ENCODE results near the gene CUL9.
A peak's percentile ranks its signal among the peaks of the same experiment; 100 is the strongest.

The CUL9 gene

DNA sequence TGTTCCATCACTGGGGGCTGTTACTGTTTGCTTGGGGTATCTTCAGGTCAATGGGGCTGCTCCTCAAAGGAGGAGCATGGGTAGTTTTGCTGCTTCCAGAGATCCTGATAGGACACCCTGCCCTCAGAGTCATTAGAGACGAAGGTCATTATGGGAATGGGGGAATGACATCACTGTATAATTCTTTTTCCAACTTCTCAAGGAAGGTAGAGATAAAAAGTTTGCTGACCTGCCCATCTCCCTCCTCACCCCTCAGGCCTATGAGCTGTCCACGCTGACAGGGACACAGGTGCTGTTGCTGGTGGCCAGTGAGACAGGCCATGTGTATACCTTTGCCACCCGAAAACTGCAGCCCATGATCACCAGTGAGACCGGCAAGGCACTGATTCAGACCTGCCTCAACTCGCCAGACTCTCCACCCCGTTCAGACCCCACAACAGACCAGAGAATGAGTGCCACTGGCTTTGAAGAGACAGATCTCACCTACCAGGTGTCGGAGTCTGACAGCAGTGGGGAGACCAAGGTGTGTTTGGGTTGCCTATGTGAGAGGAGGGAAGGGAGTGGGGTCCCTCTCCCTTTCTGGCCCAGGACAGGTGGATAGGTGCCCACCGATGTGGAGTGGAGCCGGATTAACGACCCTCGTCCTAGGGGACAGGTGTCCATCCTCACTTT lies 8.3 kb upstream of the CUL9 start:
- DNase-seq = peak in 1 of 2 experiments; percentile 55

DNA sequence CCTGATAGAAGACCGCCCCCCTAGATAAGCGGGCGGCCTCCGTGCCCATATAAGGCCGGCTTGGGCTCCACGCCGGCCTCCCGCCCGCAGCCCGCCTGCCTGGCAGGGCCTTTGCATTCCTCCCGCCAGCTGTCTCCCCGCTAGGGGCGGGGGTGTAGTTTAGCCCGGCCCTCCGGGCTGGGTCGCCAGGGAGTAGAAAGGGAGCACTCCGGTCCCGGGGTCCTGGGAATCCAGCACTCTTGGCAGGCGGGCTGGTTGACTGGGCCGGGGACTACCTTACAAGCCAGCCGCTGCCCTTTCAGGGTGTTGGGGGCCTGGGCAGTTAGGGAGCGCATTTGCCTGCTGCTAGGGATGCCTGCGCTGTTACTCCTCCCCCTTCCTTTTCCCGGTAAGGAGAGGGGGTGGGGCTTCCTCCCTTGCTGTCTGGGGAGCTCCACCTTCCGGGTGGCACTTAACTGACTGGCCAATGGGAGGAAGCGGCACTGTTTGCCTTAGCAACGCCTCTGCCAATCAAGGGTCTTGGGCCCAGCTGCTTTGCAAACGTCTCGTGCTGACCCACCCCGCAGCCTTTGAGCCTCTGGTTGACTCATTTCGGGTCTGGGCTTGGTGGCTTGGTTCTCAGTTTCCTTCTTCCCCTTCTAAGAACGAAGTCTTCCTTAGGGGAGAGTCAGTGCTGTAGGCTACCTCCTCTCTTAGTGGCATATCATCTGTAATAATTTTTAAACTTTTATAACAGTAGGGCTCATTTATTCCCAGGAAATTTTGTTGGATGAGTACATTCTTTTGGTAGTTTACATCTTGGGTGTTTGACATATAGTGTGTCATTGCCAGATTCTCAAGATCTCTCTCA lies 7.5 kb upstream of the CUL9 start:
- peak; percentile 97 to 99 for DNase-seq

DNA sequence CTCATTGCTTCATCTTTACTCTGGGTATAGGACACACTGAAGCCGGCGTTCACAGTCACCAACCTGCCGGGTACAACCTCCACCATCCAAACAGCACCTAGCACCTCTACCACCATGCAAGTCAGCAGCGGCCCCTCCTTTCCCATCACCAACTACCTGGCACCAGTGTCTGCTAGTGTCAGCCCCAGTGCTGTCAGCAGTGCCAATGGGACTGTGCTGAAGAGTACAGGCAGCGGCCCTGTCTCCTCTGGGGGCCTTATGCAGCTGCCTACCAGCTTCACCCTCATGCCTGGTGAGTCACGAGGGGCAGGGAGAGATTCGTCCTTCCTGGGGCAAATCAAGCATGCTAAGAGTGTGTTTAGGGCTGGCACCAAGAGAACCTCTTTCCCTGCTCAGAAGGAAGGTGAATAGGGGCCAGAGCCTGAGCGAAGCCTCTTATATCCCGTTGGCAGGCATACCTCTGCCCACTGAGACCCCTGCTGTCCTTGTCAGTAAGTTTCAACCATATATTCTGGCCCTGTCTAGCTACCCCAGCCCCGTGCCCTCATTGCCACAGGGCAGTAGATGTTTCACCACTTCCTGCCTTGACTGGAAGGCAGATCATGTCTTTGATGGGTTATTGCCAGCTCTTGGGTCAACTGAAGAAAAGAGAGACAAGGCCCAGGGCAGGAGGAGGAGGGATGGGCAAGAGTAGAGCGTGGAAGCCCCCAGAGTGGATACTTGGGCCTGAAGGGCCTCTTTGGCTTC lies 6.1 kb upstream of the CUL9 start:
- DNase-seq = no peak

DNA sequence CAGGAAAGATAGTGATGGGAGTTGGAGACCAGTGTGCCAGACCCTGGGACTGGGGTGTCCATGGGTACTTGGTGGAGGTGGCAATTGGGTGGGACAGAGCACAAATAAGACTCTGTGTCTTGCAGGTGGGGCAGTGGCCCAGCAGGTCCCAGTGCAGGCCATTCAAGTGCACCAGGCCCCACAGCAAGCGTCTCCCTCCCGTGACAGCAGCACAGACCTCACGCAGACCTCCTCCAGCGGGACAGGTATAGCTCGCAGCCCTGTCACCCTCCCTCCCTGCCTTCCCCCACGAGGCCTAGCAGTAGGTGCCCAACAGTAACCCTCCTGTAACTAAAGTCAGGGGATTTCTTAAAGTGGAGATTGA lies 5.6 kb upstream of the CUL9 start:
- no peak for DNase-seq

DNA sequence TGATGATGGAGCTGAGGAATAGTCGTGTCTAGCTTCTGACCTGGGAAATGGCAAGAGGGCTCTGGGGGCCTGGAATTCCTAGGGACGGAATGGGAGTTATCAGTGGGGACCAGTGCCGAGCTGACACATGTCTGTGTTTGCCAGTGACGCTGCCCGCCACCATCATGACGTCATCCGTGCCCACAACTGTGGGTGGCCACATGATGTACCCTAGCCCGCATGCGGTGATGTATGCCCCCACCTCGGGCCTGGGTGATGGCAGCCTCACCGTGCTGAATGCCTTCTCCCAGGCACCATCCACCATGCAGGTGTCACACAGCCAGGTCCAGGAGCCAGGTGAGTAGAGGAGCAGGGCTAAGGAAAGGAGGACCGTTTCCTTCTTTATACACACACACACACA lies 3.8 kb upstream of the CUL9 start:
- DNase-seq = no peak

DNA sequence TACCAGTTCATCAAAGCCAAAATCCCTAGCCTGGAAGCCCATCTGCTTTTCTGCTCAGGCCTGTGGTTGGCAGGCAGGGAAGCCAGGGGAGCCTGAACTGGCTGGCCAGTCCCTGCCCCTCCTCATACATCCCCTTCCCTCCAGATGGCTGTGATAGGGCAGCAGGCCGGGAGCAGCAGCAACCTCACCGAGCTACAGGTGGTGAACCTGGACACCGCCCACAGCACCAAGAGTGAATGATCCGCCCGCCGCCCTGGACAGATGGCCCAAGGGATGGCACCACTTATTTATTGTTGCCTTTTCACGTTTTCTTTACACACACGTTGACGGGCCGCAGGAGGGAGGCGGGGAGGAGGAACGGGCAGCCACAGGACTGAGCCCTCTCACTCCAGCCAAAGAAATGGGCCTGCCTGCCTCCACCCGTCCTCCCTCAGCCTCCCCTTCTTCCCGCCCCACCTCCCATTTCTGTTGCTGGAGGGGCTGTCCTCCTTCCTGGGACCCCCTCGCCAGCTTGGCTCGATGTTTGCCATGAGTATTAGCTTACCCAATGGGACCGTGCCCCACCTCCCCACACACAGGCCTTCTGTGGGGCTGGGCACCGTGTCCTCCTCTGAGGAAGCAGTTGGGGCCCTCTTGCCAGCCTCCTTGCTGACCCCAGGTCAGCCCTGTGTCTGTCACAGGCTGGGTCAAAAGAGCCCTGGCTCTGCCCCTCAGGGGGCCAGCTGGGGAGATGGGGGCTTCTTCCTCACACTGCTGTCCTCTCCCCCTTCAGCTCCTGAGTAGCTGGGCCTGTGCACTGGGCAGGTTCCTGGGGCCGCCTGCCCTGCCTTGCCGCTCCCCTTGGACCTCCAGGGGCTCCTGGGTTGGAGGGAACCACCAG lies 2.8 kb upstream of the CUL9 start:
- no peak for DNase-seq

DNA sequence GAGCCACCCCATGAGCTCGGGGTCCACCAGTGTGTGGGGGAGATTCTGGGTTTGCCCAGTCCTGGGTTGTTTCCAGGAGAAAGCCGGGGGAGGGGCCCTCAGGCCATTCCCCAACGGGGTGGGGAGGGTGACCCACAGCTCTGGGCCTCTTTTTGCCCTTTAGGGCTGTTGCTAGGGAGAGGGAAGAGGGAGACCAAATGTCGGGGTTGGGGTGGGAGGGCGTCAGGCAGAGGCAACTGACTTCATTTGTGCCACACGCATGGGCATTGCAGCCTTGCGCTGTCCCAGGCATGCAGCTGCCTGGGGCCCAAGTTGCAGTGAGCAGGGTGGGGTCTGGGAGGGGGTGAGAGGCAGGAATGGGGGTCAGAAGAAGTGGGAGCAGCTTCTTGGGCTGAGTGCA lies 1.9 kb upstream of the CUL9 start:
- DNase-seq = no peak

DNA sequence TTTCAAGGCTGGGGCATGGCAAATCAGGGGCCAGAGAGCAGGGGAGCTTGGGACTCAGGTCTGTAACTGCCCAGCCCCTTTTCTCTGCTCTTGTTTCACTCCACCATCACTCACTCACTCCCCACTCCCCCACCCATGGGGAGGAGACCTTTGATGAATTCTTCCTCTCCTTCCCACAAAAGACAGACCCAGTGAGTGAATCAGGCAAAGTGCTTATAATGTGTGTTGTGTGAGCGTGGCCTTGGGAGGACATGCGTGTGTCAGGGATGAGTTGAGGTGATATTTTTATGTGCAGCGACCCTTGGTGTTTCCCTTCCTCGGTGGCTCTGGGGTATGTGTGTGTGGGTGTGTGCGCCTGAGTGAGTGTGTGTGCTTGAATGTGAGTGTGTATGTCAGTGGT lies 1.0 kb upstream of the CUL9 start:
- DNase-seq = no peak

DNA sequence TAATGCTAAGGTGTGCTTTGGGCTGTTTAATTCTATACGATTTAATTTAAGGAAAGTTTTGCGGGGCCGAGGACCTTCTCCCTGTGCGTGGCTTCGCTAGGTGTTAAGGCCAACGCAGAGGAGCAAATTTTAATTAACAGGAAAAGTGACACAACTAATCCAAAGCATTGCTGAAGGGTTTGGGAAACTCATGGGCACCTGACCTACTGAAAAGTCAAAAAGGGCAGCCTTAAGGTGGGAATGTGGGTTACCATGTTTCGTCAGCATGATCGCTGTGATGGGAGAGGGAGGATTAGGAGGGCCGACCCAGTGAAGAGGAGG lies 415 bp upstream of the CUL9 start:
- no peak for DNase-seq

DNA sequence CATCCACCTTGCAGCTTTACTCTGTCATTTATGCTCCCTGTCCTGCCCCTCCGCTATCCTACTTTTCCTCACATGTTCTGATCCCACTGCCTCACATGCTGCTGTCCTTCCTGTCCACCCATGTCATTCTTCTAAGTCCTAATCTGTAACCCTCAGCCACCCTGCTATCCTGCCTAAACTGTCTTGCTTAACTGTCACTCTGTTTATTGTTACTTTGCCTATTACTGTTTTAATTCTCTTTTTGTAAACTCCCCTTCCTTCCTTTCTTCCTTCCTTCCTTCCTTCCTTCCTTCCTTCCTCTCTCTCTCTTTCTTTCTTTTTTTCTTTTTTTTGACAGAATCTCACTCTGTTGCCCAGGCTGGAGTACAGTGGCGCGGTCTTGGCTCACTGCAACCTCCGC lies 1.4 kb downstream of the CUL9 start:
- no peak for DNase-seq

DNA sequence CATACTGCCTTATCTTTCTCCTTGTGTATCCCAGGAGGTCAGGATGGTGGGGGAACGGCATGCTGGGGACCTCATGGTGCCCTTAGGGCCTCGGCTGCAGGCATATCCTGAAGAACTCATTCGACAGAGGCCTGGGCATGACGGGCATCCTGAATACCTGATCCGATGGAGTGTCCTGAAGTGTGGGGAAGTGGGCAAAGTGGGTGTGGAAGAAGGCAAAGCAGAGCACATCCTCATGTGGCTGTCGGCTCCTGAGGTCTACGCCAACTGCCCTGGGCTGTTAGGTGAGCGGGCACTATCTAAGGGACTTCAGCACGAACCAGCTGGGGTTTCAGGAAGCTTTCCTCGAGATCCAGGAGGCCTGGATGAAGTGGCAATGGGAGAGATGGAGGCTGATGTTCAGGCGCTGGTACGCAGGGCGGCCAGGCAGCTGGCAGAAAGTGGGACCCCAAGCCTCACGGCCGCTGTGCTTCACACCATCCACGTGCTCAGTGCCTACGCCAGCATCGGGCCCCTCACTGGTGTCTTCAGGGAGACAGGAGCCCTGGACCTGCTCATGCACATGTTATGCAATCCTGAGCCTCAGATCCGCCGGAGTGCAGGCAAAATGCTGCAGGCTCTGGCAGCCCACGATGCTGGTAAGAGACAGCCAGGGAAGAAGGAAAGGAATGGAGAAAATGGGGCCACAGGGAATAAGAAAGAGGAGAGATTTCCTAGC lies 2.4 kb downstream of the CUL9 start:
- DNase-seq = no peak

DNA sequence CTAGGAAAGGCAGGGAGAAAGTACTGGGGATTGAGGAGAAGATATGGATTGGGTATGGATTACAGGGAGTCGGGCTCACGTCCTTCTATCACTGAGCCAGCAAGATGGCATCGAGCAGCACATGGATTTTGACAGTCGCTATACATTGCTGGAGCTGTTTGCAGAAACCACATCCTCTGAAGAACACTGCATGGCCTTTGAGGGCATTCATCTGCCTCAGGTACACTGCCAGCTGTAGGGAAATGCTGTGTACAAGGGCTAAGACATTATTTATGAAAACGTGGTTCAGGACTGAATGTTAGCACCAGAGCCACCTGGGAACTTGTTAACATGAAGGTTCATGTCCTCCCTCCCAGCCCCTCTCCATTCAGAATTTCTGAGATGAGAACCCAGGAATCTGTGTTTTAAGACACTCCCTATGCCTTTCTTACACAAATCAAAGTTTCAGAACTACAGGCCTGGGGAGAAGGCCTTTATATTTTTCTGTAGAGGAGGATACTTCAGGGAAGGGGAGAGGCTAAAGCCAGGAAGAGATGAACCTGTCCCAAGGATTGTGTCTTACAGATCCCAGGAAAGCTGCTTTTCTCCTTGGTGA lies 3.5 kb downstream of the CUL9 start:
- DNase-seq = peak; percentile 68 to 69

DNA sequence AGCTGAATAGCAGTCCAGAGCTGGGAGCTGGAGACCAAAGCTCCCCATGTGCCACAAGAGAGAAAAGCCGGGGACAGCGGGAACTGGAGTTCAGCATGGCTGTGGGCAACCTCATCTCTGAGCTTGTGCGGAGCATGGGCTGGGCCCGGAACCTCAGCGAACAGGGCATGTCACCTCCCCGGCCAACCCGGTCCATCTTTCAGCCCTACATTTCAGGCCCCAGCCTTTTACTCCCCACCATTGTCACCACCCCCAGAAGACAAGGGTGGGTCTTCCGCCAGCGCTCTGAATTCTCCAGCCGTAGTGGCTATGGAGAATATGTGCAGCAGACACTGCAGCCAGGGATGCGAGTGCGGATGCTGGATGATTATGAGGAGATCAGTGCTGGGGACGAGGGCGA lies 4.0 kb downstream of the CUL9 start:
- no peak for DNase-seq

DNA sequence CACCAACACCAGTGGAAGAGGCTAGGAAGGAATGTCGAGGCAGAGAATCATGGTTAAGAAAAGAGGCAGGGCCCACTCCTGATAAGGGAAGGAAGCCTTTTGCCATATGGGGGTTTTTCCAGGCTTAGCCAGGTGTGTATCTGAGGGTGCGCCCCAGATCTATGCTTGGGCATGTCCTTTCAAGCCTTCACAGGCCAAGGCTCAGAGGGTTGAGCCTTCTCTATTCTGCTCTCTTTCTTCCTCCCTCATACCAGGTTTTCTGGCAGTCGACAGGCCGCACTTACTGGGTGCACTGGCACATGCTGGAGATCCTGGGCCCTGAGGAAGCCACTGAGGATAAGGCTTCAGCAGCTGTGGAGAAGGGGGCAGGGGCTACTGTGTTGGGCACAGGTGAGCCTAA lies 4.7 kb downstream of the CUL9 start:
- no peak for DNase-seq

DNA sequence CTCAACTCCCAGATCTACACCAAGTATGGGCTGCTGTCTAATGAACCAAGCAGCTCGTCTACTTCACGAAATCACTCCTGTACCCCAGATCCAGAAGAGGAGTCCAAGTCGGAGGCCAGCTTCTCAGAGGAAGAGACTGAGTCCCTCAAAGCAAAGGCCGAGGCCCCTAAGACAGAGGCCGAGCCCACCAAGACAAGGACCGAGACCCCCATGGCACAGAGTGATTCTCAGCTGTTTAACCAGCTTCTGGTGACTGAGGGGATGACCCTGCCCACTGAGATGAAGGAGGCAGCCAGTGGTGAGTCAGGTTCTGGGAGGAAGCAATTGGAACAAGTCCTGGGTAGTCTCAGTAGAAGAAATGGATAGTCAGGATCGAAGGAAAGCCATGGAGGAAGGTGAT lies 5.8 kb downstream of the CUL9 start:
- DNase-seq = no peak

DNA sequence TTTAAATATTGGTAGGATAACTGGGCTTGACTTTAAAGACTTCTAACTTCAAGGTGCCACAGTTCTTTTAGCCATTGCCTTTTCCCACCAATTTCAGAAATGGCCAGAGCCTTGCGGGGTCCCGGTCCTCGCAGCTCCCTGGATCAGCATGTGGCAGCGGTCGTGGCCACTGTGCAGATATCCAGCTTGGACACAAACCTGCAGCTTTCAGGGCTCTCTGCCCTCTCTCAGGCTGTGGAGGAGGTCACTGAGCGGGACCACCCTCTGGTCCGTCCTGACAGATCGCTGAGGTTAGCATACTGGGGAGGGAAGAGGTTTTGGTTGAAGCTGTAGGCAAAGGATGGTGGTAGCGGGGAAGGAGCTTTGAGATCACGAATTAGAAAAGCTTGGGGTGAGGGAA lies 6.4 kb downstream of the CUL9 start:
- DNase-seq = no peak

DNA sequence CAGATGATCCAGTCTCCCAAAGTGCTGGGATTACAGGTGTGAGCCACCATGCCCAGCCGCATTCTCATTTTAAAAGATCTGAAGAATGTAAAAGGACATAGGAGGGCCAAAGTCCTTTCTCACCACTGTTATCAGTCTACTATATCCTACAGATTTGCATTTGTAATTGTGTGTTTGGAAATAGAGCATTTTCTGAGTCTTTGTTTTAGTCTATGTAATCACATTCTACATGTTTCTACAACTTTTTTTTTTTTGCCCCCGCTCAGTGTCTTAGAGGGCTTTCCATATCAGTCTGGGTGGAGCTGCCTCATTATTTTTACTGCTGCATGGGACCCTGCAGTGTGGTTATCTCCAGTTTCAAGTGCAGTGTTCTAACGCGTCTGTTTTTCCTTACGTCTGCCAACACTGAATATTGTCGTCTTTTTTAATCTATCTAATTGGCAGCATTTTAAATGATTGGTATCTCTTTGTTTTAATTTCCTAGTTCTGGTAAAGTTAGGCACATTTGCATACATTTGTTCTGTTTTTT lies 7.8 kb downstream of the CUL9 start:
- DNase-seq = peak in 1 of 2 experiments; percentile 42

DNA sequence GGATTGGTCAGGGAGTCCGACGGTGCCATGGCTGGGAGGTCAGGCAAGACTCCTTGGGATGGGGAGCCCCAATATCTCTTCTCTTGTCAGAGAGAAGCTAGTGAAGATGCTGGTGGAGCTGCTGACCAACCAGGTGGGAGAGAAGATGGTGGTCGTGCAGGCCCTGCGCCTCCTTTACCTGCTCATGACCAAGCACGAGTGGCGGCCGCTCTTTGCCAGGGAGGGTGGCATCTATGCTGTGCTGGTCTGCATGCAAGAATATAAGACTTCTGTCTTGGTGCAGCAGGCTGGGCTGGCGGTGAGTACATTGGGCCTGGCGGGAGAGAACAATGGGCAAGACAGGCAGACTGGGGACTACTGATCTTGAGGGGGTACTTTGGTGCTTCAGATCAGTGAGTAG lies 10.9 kb downstream of the CUL9 start:
- no peak for DNase-seq

DNA sequence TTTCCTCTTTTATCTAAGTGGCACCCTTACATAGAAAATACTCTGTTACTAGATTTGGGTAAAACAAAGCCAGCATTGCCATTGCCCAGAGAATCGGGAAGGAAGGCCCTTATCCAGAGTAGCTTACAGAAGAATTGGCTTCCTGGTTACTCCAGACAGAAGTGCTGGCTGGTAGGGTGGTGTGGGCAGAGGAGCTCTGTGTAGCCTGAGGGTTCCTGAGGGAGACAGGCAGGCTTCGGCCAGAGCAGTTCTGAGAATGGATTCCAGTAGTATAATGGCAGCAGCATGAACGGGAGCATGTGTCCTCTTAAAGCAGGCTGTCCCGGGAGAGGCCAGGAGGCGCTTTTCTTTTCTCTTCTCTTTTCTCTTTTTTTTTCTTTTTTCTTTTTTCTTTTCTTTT lies 11.9 kb downstream of the CUL9 start:
- DNase-seq = no peak

DNA sequence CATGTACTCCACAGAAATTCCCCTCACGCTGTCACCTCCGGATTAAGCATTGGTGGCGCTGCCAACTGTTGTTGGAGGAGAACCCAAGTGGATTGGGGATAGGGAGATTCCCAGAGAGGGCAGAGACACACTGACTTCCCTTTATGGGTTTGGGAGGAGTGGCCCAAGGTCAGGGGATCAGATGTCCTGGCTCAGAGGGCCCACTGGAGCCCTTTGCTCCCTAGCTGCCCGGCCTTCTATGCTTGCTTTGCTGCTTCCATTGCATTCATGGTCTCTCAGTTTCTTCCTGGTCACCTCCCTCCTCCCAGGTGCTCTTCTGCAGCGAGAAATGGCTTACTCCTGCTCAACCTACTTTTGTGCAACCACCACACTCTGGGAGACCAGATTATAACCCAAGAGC lies 14.3 kb downstream of the CUL9 start:
- no peak for DNase-seq

DNA sequence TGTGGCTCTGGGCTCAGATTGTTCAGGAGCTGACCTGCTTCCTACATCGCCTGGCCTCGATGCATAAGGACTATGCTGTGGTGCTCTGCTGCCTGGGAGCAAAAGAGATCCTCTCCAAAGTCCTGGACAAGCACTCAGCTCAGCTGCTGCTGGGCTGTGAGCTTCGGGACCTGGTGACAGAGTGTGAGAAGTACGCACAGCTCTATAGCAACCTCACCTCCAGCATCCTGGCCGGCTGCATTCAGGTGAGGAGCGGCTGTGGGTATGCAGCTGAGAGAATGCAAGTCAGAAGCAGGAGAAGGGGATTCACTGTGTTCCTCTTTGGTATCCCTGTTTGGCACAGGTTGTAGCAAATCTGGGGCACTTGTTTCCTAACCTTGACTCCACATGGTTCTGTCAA lies 17.9 kb downstream of the CUL9 start:
- no peak for DNase-seq

DNA sequence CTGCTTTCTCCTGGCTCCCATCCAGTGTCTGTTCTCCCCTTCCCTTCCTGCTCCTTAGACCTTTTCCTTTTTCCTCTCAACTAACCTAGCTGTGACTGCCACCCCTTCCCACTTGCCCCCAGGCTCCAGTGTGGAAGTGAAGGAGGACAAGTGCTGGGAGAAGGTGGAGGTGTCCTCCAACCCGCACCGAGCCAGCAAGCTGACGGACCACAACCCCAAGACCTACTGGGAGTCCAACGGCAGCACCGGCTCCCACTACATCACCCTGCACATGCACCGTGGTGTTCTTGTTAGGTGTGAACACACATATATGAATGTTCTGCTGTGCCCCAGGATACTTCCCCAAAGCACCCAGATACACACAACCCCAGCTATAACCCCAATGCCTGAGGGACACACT lies 18.5 kb downstream of the CUL9 start:
- DNase-seq = no peak
